DMS53 (cell line): ENCODE measurements around the gene PCGF5.
A peak's percentile ranks its signal among the peaks of the same experiment; 100 is the strongest.
"Not testable (repeated sequence)": the region's sequence is repeated elsewhere in the genome, so short reads cannot be mapped to it uniquely, and the experiment has no call there.

Source experiments
- DNase-seq: peaks from one replicate; lab custom pipeline; 2025; lab: John Stamatoyannopoulos, UW

Gene PCGF5

GRCh38 chr10:91210014-91210413, 10.4 kb upstream of the PCGF5 start:
- DNase-seq: peak; percentile 89

- DNase-seq: peak; percentile 99
Measured at GRCh38 chr10:91210435-91210834, 10.0 kb upstream of the PCGF5 start.

GRCh38 chr10:91211675-91212074, 8.8 kb upstream of the PCGF5 start:
- peak; percentile 30 for DNase-seq

- DNase-seq: no peak
Measured at GRCh38 chr10:91214911-91215310, 5.6 kb upstream of the PCGF5 start.

- DNase-seq: no peak
Measured at GRCh38 chr10:91215384-91215783, 5.1 kb upstream of the PCGF5 start.

GRCh38 chr10:91219371-91220193, 881 bp upstream of the PCGF5 start:
- DNase-seq: peak; percentile 33

GRCh38 chr10:91220954-91221675, 652 bp downstream of the PCGF5 start:
- DNase-seq: peak; percentile 65

- no peak for DNase-seq
Measured at GRCh38 chr10:91226093-91226492, 5.6 kb downstream of the PCGF5 start.

GRCh38 chr10:91227576-91227975, 7.1 kb downstream of the PCGF5 start:
- no peak for DNase-seq

- no peak for DNase-seq
Measured at GRCh38 chr10:91229683-91230082, 9.2 kb downstream of the PCGF5 start.

GRCh38 chr10:91238191-91238590, 17.7 kb downstream of the PCGF5 start:
- no peak for DNase-seq

GRCh38 chr10:91239789-91240188, 19.3 kb downstream of the PCGF5 start:
- DNase-seq: no peak

GRCh38 chr10:91242940-91243339, 22.5 kb downstream of the PCGF5 start:
- DNase-seq: no peak

GRCh38 chr10:91247360-91248111, 27.1 kb downstream of the PCGF5 start:
- DNase-seq: no peak

- no peak for DNase-seq
Measured at GRCh38 chr10:91249700-91250099, 29.2 kb downstream of the PCGF5 start.

GRCh38 chr10:91250341-91250740, 29.9 kb downstream of the PCGF5 start:
- no peak for DNase-seq

GRCh38 chr10:91251430-91252056, 31.1 kb downstream of the PCGF5 start:
- DNase-seq: peak; percentile 73

- DNase-seq: no peak
Measured at GRCh38 chr10:91253300-91253699, 32.8 kb downstream of the PCGF5 start.

- no peak for DNase-seq
Measured at GRCh38 chr10:91257310-91257709, 36.8 kb downstream of the PCGF5 start.

- not testable (repeated sequence) for DNase-seq
Measured at GRCh38 chr10:91260417-91260816, 40.0 kb downstream of the PCGF5 start.

GRCh38 chr10:91271886-91272285, 51.4 kb downstream of the PCGF5 start:
- no peak for DNase-seq

GRCh38 chr10:91284486-91285090, 64.1 kb downstream of the PCGF5 start:
- no peak for DNase-seq
